ENCODE measurements around the gene SRGAP1.

DNA sequence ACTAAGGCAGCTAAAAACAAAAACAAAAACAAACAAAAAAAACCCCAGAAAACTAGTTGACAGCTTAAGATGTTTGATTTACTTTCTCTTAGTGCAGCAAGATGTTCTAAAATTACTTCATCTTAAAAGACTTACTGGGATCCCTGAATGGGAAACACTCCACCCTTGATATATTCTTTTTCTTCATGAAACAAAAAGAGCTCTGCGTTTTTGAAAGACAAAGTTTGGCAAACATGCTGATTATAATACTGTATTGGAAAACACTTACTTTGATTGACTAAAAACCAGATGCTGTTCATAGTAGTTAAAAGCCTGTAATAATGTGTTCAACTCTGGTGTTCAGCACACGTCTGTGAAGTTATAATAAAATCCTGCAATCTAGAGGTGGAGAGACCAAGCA is 136.8 kb downstream of the SRGAP1 start:
- TF ChIP-seq, protein P1, sequence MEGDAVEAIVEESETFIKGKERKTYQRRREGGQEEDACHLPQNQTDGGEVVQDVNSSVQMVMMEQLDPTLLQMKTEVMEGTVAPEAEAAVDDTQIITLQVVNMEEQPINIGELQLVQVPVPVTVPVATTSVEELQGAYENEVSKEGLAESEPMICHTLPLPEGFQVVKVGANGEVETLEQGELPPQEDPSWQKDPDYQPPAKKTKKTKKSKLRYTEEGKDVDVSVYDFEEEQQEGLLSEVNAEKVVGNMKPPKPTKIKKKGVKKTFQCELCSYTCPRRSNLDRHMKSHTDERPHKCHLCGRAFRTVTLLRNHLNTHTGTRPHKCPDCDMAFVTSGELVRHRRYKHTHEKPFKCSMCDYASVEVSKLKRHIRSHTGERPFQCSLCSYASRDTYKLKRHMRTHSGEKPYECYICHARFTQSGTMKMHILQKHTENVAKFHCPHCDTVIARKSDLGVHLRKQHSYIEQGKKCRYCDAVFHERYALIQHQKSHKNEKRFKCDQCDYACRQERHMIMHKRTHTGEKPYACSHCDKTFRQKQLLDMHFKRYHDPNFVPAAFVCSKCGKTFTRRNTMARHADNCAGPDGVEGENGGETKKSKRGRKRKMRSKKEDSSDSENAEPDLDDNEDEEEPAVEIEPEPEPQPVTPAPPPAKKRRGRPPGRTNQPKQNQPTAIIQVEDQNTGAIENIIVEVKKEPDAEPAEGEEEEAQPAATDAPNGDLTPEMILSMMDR (IDR thresholded peaks at IDR 0.05), result no peak
- TF ChIP-seq POLR2A (IDR thresholded peaks at IDR 0.05), result no peak

All from right lobe of liver (tissue), 4 donors.